Activated T-helper 1 cell treated with Interleukin-2 at 50 U/mL for 16 hours (primary cell): ENCODE measurements around the gene DCC.

ENCODE experiments used
- DNase-seq: peaks from one replicate; pipeline ENCODE4 v3.0.0-alpha.2; 2020; ENCODE audit warnings: low read depth

Gene DCC

GRCh38 chr18:52816121-52816520 is 476.1 kb downstream of the DCC start:
- no peak for DNase-seq

- no peak for DNase-seq
Measured at GRCh38 chr18:52822160-52822559, 482.2 kb downstream of the DCC start.

DNA sequence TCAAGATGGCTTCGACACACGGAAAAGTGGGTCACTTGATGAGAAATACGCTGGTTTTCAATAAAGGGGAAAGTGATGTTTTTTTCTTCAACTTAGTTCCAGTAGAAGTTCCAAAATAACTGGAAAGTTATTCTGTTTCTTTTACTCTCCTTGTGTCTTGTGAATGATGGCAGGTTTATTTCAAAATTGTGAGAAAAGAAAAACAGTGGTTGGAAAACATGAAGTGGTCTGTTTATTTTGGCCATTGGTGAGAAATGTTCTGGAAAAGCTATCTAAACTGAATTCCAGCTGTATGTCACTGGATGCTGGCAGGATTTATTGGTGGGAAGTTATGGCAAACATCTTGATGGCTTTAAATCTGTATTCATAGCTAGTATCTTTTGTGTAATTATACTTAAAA is 484.1 kb downstream of the DCC start:
- no peak for DNase-seq

GRCh38 chr18:52826994-52827393 is 487.0 kb downstream of the DCC start:
- DNase-seq = no peak

- DNase-seq = no peak
Measured at GRCh38 chr18:52829320-52829719, 489.3 kb downstream of the DCC start.

DNA sequence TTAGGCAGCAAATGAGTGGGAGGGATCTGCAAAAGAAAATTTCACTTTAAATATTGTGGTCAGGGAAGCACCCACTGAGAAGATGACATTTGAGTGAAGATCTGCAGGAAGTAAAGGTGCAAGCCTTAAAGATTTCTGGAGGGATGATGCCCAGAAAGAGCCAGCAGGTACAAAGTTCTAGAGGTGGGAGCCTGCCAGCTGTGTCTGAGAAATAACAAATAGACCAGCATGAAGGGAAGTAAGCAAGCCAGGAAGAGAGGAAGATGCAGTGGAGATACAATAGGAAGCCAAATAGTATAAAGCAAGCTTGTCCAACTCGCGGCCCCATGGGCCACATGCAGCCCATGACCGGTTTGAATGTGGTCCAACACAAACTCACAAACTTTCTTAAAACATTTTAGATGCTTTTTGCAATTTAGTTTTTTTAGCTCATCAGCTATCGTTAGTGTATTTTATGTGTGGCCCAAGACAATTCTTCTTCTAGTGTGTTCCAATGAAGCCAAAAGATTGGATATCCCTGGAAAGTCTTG is 489.9 kb downstream of the DCC start:
- no peak for DNase-seq

DNA sequence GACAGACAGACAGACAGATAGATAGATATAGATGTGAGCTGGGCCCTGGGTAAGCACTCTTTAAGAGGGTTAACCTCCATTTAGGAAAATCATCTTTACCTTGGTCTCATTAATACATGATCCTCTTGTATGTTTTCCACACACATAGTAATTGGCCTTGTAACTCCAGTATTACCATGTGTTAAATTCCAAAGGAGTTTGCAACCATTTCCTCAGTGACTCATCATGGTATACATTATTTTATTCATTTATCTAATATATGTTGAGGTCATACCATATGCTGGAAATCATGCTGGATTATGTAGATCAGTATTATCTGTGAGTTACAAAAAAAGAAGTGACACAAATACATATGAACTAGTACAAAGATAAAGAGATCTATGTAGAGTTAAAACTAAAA is 504.3 kb downstream of the DCC start:
- no peak for DNase-seq

- DNase-seq = no peak
Measured at GRCh38 chr18:52845036-52845435, 505.0 kb downstream of the DCC start.

- no peak for DNase-seq
Measured at GRCh38 chr18:52850031-52850560, 510.1 kb downstream of the DCC start.

GRCh38 chr18:52861558-52861957 is 521.6 kb downstream of the DCC start:
- DNase-seq = no peak

GRCh38 chr18:52869349-52869923 is 529.4 kb downstream of the DCC start:
- no peak for DNase-seq

GRCh38 chr18:52869942-52870907 is 530.2 kb downstream of the DCC start:
- DNase-seq = no peak

- DNase-seq = no peak
Measured at GRCh38 chr18:52874774-52875173, 534.8 kb downstream of the DCC start.

DNA sequence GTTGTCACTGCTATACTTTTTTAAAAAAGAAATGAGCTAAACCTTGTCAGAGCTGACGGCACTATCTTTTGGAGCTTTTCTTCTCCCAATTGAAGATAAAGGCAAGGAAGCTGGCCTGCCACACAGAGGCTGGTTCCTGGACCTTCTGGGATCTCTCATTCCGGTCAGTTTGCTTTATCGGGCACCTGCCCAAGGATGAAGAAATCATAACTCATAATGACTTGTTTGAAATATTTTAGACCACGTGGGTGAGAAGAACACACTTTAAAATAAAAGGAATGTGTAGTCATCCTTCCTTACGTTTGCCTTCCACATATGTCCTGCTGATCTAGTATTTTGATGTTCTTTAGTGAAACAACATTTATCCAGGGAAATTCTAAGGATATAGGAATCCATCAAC is 535.7 kb downstream of the DCC start:
- DNase-seq = no peak

- DNase-seq = no peak
Measured at GRCh38 chr18:52888014-52888413, 548.0 kb downstream of the DCC start.

GRCh38 chr18:52894801-52895200 is 554.8 kb downstream of the DCC start:
- DNase-seq = no peak

DNA sequence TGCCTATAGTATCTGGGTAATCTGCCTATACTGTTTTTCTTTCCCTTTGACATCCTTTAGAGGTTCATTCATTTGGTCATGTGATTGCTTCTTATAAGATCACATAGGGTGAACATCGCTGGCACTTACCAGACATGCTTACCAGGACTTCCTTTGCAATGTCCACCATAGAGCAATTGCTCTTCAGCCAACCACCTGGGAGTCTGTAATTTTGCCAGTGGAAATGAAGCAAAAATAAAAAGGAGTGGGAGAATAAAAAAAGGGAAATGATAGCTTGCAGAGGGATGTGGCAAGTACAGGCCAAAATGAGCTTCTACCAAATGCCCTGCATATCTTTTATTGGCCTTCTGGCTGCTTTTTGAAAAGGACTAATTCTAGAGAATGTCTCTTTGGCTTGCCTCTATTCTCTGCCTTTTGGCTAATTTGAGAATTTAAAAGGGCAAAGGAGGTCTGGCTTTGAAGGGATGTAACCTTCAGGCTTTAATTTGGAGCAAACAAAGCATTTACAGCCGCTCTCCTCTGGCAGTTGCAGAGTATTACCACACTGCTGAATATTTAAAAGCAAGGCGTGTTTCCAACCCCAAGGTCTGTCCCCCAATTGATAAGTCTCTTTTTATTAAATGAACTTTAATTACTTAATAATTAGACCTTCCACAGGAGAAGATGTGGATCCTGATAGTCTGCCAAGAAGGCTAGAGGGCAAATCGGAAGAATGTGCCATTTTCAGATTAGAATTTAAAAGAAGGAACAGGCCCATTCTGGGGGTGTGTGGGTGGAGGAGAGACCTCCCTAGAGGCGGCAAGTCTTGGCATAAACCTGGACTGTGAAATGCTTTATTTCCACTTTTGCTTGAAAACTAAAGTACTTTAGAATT is 557.9 kb downstream of the DCC start:
- DNase-seq = no peak

- no peak for DNase-seq
Measured at GRCh38 chr18:52898485-52899058, 558.6 kb downstream of the DCC start.

DNA sequence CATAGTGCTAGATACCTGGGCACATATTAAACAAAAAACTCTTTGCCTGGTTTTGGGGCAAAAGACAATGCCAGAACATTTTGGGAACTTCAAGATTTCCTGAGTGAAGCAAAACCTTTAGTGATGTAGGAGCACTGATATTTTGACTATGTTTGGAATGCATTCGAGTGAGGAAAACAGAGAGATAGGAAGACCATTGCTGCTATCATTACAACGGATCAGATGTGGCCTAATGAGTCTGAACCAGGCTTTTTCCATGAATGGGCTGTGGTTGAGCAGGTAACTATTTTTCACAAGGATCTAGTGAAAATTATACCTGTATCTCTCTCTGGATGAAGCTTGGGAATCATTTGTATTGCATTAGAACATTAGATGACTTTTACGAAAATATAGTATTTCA is 562.2 kb downstream of the DCC start:
- no peak for DNase-seq

GRCh38 chr18:52903857-52904256 is 563.9 kb downstream of the DCC start:
- DNase-seq = no peak

- DNase-seq = no peak
Measured at GRCh38 chr18:52907543-52908308, 567.7 kb downstream of the DCC start.
